HepG2 (cell line): ENCODE measurements around the gene RNF25. TPM values are rescaled to one million over a fixed set of nuclear protein-coding genes. Genes with fewer than 3 reads are reported as not detected.
A peak's percentile ranks its signal among the peaks of the same experiment; 100 is the strongest.
"Not testable (repeated sequence)": the region's sequence is repeated elsewhere in the genome, so short reads cannot be mapped to it uniquely, and the experiment has no call there.

Experiments
- ASH2L ChIP-seq: fragments of 300-600, 200-600 bp; sonication (generic); IDR thresholded peaks from 2 replicates; pipeline ENCODE4 v1.7.0; 2017; ENCODE audit warnings: low read depth, mild to moderate bottlenecking, moderate library complexity, mixed read lengths, low read length; ENCODE audit not compliant: insufficient read length
- ELF3 ChIP-seq: IDR thresholded peaks from 2 replicates; pipeline ENCODE4 v1.6.1; 2016; ENCODE audit warnings: missing genetic modification reagents, missing compliant biosample characterization
- ERF ChIP-seq: IDR thresholded peaks from 2 replicates; pipeline ENCODE4 v1.6.1; 2018; ENCODE audit warnings: missing biosample characterization, missing genetic modification reagents
- FOXA3 ChIP-seq: IDR thresholded peaks from 2 replicates; pipeline ENCODE4 v1.6.1; 2016; ENCODE audit warnings: missing genetic modification reagents, missing compliant biosample characterization
- GATAD2A ChIP-seq: IDR thresholded peaks from 2 replicates; pipeline ENCODE4 v1.6.1; 2016
- ISL2 ChIP-seq: sonication (generic); formaldehyde crosslinking; IDR thresholded peaks from 2 replicates; pipeline ENCODE4 v1.5.0; 2020; ENCODE audit warnings: missing genetic modification reagents
- KLF16 ChIP-seq, 2 experiments: sonication (generic) in 1 of 2; formaldehyde crosslinking in 1 of 2; IDR thresholded peaks; 2 replicates each; pipeline versions ENCODE4 v1.6.1 to v1.8.0; 2016 to 2023; ENCODE audit warnings: missing genetic modification reagents in 2 of 2, missing compliant biosample characterization in 1 of 2
- KLF6 ChIP-seq: IDR thresholded peaks from 2 replicates; pipeline ENCODE4 v1.8.0; 2016; ENCODE audit warnings: missing biosample characterization, missing genetic modification reagents
- RAD21 ChIP-seq: fragments of 450-650 bp; formaldehyde crosslinking; IDR thresholded peaks from 2 replicates; pipeline ENCODE4 v1.5.0; 2020; ENCODE audit warnings: mild to moderate bottlenecking
- RFXAP ChIP-seq: sonication (generic); formaldehyde crosslinking; IDR thresholded peaks from 2 replicates; pipeline ENCODE4 v1.4.0; 2020; ENCODE audit warnings: missing genetic modification reagents, borderline replicate concordance
- RXRB ChIP-seq: IDR thresholded peaks from 2 replicates; pipeline ENCODE4 v1.6.1; 2016; ENCODE audit warnings: borderline replicate concordance, missing genetic modification reagents, missing compliant biosample characterization
- SP1 ChIP-seq, 2 experiments: fragments of 450-650 bp in 1 of 2; sonication (generic) in 1 of 2; formaldehyde crosslinking in 1 of 2; IDR thresholded peaks; 2 replicates each; pipeline versions ENCODE4 v1.4.0 to v1.6.1; 2016 to 2020; ENCODE audit warnings: missing genetic modification reagents in 1 of 2
- STAG1 ChIP-seq: sonication (generic); formaldehyde crosslinking; IDR thresholded peaks from 2 replicates; pipeline ENCODE4 v1.4.0; 2020; ENCODE audit warnings: missing genetic modification reagents
- XRCC5 ChIP-seq: fragments of 200-400 bp; formaldehyde crosslinking; optimal IDR thresholded peaks from 2 replicates; pipeline ENCODE3; 2017; ENCODE audit warnings: mild to moderate bottlenecking, low read length
- ZNF331 ChIP-seq: sonication (generic); formaldehyde crosslinking; IDR thresholded peaks from 2 replicates; pipeline ENCODE4 v1.4.0; 2020; ENCODE audit warnings: missing genetic modification reagents
- ZNF644 ChIP-seq: IDR thresholded peaks from 2 replicates; pipeline ENCODE4 v1.6.1; 2016; ENCODE audit warnings: low read depth
- polyA plus RNA-seq, 8 experiments: library from polyadenylated mRNA; depleted of rRNA in 3 of 8; stranded (reverse) in 7 of 8; unstranded in 1 of 8; fragments of >200 nt; fragmentation: Illumina TruSeq in 4 of 8; extraction: Trizol in 4 of 8; gene quantifications; 2 replicates each; pipeline versions ENCODE4 v1.2.1 to v1.2.3, GENCODE V29; 2011 to 2016; ENCODE audit warnings: low read depth in 4 of 8, missing spikeins in 1 of 8, mixed read lengths in 1 of 8; ENCODE audit not compliant: insufficient read depth in 1 of 8
- total RNA-seq, 5 experiments: library from RNA; depleted of rRNA; stranded (reverse); fragments of >200 nt; fragmentation: Illumina TruSeq; extraction: Trizol; gene quantifications; 2 replicates each; pipeline ENCODE4 v1.2.3, GENCODE V29; 2016; ENCODE audit warnings: low read depth in 1 of 5
- TF ChIP-seq, protein P1 (sequence below): IDR thresholded peaks from 2 replicates; pipeline ENCODE4 v1.6.1; 2018; ENCODE audit warnings: missing genetic modification reagents, mild to moderate bottlenecking, missing compliant biosample characterization
- TF ChIP-seq, protein P2 (sequence below): sonication (generic); formaldehyde crosslinking; IDR thresholded peaks from 2 replicates; pipeline ENCODE4 v1.4.0; 2020; ENCODE audit warnings: missing genetic modification reagents
- TF ChIP-seq, protein P3 (sequence below): IDR thresholded peaks from 2 replicates; pipeline ENCODE4 v1.6.1; 2016; ENCODE audit warnings: low read depth
- TF ChIP-seq, protein P4 (sequence below): IDR thresholded peaks from 2 replicates; pipeline ENCODE4 v1.6.1; 2012; ENCODE audit warnings: inconsistent platforms
- TF ChIP-seq, protein P5 (sequence below): sonication (generic); formaldehyde crosslinking; IDR thresholded peaks from 2 replicates; pipeline ENCODE4 v1.8.1; 2023; ENCODE audit warnings: mild to moderate bottlenecking, missing genetic modification reagents, borderline replicate concordance

The RNF25 gene
- total and polyA plus RNA-seq, 2 of the 13 experiments (the other 11 are each of a cell fraction or from before 2014, with no cell fraction given): 37.0 to 87.6 TPM

DNA sequence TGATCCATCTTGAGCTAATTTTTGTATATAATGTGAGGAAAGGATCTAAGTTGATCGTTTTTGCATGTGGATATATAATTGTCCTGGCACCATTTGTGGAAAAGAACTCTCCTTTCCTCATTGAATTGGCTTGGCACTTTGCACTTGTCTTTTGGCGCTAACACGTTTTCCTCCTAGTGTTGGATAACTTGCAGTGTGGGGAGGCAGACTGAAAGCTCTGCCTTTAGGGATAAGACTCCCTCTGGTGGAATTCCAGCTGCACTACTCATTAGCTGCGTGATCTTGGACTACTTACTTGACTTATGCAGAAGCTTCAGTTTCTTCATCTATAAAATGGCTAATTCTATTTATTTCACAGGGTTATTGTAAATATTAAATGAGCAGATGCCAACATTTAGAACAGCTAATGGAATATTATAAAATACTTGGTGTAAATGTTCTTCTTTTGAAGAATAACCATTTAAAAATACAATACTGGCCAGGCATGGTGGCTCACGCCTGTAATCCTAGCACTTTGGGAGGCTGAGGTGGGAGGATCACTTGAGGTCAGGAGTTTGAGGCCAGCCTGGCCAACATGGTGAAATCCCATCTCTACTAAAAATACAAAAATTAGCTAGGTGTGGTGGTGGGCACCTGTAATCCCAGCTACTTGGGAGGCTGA is 15.7 kb upstream of the RNF25 start (continued):
- TF ChIP-seq STAG1: peak; percentile 90
- TF ChIP-seq, protein P1, sequence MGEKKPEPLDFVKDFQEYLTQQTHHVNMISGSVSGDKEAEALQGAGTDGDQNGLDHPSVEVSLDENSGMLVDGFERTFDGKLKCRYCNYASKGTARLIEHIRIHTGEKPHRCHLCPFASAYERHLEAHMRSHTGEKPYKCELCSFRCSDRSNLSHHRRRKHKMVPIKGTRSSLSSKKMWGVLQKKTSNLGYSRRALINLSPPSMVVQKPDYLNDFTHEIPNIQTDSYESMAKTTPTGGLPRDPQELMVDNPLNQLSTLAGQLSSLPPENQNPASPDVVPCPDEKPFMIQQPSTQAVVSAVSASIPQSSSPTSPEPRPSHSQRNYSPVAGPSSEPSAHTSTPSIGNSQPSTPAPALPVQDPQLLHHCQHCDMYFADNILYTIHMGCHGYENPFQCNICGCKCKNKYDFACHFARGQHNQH: 0 out of 2 replicates have a peak, but pooled peaks have one; percentile 25
- peak; percentile 62 for TF ChIP-seq GATAD2A
- 0 out of 2 replicates have a peak, but pooled peaks have one; percentile 54 for TF ChIP-seq KLF6 (CRISPR knock-in tag)
- TF ChIP-seq RAD21 (CRISPR knock-in tag): peak; percentile 84
- TF ChIP-seq FOXA3 (CRISPR knock-in tag): 0 out of 2 replicates have a peak, but pooled peaks have one; percentile 11
- peak; percentile 57 for TF ChIP-seq ASH2L
- TF ChIP-seq, protein P2, sequence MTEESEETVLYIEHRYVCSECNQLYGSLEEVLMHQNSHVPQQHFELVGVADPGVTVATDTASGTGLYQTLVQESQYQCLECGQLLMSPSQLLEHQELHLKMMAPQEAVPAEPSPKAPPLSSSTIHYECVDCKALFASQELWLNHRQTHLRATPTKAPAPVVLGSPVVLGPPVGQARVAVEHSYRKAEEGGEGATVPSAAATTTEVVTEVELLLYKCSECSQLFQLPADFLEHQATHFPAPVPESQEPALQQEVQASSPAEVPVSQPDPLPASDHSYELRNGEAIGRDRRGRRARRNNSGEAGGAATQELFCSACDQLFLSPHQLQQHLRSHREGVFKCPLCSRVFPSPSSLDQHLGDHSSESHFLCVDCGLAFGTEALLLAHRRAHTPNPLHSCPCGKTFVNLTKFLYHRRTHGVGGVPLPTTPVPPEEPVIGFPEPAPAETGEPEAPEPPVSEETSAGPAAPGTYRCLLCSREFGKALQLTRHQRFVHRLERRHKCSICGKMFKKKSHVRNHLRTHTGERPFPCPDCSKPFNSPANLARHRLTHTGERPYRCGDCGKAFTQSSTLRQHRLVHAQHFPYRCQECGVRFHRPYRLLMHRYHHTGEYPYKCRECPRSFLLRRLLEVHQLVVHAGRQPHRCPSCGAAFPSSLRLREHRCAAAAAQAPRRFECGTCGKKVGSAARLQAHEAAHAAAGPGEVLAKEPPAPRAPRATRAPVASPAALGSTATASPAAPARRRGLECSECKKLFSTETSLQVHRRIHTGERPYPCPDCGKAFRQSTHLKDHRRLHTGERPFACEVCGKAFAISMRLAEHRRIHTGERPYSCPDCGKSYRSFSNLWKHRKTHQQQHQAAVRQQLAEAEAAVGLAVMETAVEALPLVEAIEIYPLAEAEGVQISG: peak; percentile 87
- TF ChIP-seq, protein P3, sequence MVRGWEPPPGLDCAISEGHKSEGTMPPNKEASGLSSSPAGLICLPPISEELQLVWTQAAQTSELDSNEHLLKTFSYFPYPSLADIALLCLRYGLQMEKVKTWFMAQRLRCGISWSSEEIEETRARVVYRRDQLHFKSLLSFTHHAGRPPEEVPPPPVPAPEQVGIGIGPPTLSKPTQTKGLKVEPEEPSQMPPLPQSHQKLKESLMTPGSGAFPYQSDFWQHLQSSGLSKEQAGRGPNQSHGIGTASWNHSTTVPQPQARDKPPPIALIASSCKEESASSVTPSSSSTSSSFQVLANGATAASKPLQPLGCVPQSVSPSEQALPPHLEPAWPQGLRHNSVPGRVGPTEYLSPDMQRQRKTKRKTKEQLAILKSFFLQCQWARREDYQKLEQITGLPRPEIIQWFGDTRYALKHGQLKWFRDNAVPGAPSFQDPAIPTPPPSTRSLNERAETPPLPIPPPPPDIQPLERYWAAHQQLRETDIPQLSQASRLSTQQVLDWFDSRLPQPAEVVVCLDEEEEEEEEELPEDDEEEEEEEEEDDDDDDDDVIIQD (CRISPR knock-in tag): peak; percentile 57; the same call in 1 of the 2 replicates
- peak; percentile 46; the same call in 1 of the 2 replicates for TF ChIP-seq RXRB (CRISPR knock-in tag)
- peak; percentile 72 for TF ChIP-seq ELF3 (CRISPR knock-in tag)
- TF ChIP-seq KLF16 (CRISPR knock-in tag; IDR thresholded peaks at IDR 0.05): peak in 1 of 2 experiments; percentile 49; a peak in 1 of 4 replicates
- TF ChIP-seq, protein P4, sequence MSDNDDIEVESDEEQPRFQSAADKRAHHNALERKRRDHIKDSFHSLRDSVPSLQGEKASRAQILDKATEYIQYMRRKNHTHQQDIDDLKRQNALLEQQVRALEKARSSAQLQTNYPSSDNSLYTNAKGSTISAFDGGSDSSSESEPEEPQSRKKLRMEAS: peak; percentile 43; the same call in 1 of the 2 replicates
- TF ChIP-seq SP1 (IDR thresholded peaks at IDR 0.05): not testable (repeated sequence)
- TF ChIP-seq SP1 (CRISPR knock-in tag; IDR thresholded peaks at IDR 0.05): 0 out of 2 replicates have a peak, but pooled peaks have one; percentile 39
- 0 out of 2 replicates have a peak, but pooled peaks have one; percentile 48 for TF ChIP-seq ZNF331 (CRISPR knock-in tag)
- TF ChIP-seq ERF (CRISPR knock-in tag): 0 out of 2 replicates have a peak, but pooled peaks have one; percentile 67
- TF ChIP-seq XRCC5: peak; percentile 88
- TF ChIP-seq RFXAP (CRISPR knock-in tag): 0 out of 2 replicates have a peak, but pooled peaks have one; percentile 21
- TF ChIP-seq, protein P5, sequence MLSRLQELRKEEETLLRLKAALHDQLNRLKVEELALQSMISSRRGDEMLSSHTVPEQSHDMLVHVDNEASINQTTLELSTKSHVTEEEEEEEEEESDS: 0 out of 2 replicates have a peak, but pooled peaks have one; percentile 8
- TF ChIP-seq ISL2 (CRISPR knock-in tag): 0 out of 2 replicates have a peak, but pooled peaks have one; percentile 21
- 0 out of 2 replicates have a peak, but pooled peaks have one; percentile 49 for TF ChIP-seq ZNF644 (CRISPR knock-in tag)
